ENCODE data around the gene RNF34.

DNA sequence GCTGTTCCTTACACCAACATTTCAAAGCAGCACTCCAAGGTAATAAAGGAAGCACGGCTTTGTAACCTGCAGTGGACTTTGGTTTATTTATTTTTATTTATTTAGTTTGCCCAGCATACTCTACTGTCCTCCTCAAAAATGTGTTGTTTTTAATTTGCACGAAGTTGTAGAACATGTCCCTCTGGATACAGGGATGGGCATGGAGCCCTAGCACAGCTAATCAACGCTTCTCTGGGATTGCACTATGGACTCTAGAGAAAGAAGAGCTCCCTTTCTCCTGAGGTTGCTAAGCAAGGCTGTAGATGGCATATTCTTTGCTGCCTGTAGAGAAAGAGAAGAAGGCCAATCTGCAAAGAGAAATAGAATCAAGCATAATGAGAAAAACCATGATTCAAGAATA lies 41.8 kb upstream of the RNF34 start:
- TF ChIP-seq ZSCAN29 (CRISPR knock-in tag; conservative IDR thresholded peaks at IDR 0.05) = no peak
- TF ChIP-seq TCF12 (IDR thresholded peaks at IDR 0.05) = no peak
- TF ChIP-seq TCF12 (CRISPR knock-in tag; IDR thresholded peaks at IDR 0.05) = no peak
- TF ChIP-seq SCMH1 (CRISPR knock-in tag; IDR thresholded peaks at IDR 0.05; ENCODE audit: borderline replicate concordance) = no peak
- TF ChIP-seq MED1 (CRISPR knock-in tag; IDR thresholded peaks at IDR 0.05) = no peak
- TF ChIP-seq POLR2AphosphoS2 (IDR thresholded peaks at IDR 0.05; ENCODE audit: low read depth, low read length) = no peak
- no peak for TF ChIP-seq EZH2 (conservative IDR thresholded peaks at IDR 0.05; ENCODE audit: low read depth, low read length)
- TF ChIP-seq HDAC2 (CRISPR knock-in tag; IDR thresholded peaks at IDR 0.05) = no peak
- TF ChIP-seq ZSCAN22 (CRISPR knock-in tag; IDR thresholded peaks at IDR 0.05) = no peak
- no peak for TF ChIP-seq POLR2A (IDR thresholded peaks at IDR 0.05; ENCODE audit: insufficient read depth in 1 of 2, low read depth in 2 of 2, low read length in 2 of 2)
